ENCODE results near the gene CCDC187. TPM values are rescaled to one million over a fixed set of nuclear protein-coding genes. Genes with fewer than 3 reads are reported as not detected.

The CCDC187 gene
- total and polyA plus RNA-seq, 2 of the 8 experiments (the other 6 are each of a cell fraction or from before 2014, with no cell fraction given): 0.02 TPM; not detected in 1

GRCh38 chr9:136240941-136241340 is 63.0 kb downstream of the CCDC187 start (continued):
- no peak for TF ChIP-seq MAFK (IDR thresholded peaks at IDR 0.05; ENCODE audit: low read depth, low read length)
- TF ChIP-seq KDM1A (IDR thresholded peaks at IDR 0.05; ENCODE audit: borderline replicate concordance, low read length): no peak
- TF ChIP-seq CBX8 (IDR thresholded peaks at IDR 0.05; ENCODE audit: borderline replicate concordance, low read depth, low read length): no peak
- no peak for TF ChIP-seq CBX5 (IDR thresholded peaks at IDR 0.05; ENCODE audit: low read depth, low read length)
- no peak for TF ChIP-seq SP4 (IDR thresholded peaks at IDR 0.05; ENCODE audit: low read length)
